ENCODE results near the gene GRAMD2B. TPM values are rescaled to one million over a fixed set of nuclear protein-coding genes. Genes with fewer than 3 reads are reported as not detected.

GRAMD2B gene
- total RNA-seq, 2 donors from 2014 or later, result 12.7 to 15.7 TPM

DNA sequence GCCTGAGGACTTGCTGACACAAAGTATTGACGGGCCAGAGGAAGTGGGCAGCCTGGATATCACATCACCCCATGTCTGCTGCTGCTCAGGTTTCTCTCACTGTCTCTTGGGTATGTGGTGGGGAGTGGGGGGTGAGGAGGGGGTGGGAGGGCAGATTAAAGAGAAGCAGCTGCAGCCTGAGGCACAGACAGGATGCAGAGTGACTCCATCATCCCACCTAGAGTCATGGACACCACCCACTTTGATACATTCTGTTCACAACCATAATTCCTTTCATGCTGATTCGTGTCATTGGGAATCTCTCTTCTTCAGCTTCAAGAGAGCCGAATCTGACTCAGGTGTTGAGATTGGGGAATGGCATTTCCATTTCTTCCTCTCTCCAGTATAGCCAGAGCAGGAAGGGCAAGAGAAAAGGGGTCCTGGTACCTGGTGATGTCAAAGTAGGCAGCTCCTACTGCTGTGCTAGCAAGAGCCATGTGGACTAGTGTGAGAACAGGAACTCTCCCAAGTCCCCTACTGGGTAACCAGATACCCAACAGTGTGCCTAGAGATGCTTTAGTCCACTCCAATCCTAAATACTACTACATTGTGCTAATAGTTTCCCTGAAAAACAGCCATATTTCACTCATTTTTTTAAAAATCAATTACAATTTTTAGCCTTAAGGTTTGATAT is 22.4 kb downstream of the GRAMD2B start:
- peak overlapping the region; percentile 93 for H3K27ac Mint-ChIP-seq
- ATAC-seq (replicated peaks in 1 of 2), result no peak
- H3K27me3 Mint-ChIP-seq (ENCODE audit: low read depth), result no peaks in the 10 kb centered on the region
- DNase-seq, result no peak
- peaks cover 0 to 2% of the 10 kb centered on the region in 2 donors for H3K9me3 Mint-ChIP-seq
- peak overlapping the region; percentile 24 to 80 for H3K4me3 Mint-ChIP-seq
- H3K4me1 Mint-ChIP-seq (ENCODE audit: low read depth), result peaks cover 93% of the 10 kb centered on the region
- peaks cover 0 to 1% of the 10 kb centered on the region in 2 donors for H3K36me3 Mint-ChIP-seq (ENCODE audit: insufficient read depth in 2 of 2)

- ATAC-seq (replicated peaks in 1 of 2) (peak; percentile 72 to 76), DNase-seq (peak; percentile 64 to 81)
- Mint-ChIP-seq H3K4me3 (peak overlapping the region; percentile 68 to 80), H3K9me3 (peaks cover 0 to 2% of the 10 kb centered on the region in 2 donors), H3K27me3 (ENCODE audit: low read depth) (no peaks in the 10 kb centered on the region), H3K4me1 (ENCODE audit: low read depth) (peaks cover 98% of the 10 kb centered on the region), H3K36me3 (ENCODE audit: insufficient read depth in 2 of 2) (peaks cover 0 to 1% of the 10 kb centered on the region in 2 donors), H3K27ac (peak overlapping the region; percentile 93)
These were observed 23.5 kb downstream of the GRAMD2B start for GRCh38 chr5:126446498-126447224.

- no peak for DNase-seq
- Mint-ChIP-seq H3K4me1 (ENCODE audit: low read depth) (peaks cover 100% of the 10 kb centered on the region), H3K27me3 (ENCODE audit: low read depth) (no peaks in the 10 kb centered on the region), H3K27ac (peak overlapping the region; percentile 59), H3K4me3 (peak overlapping the region; percentile 7 to 65), H3K9me3 (peaks cover 2% of the 10 kb centered on the region in 2 donors), H3K36me3 (ENCODE audit: insufficient read depth in 2 of 2) (peaks cover 2 to 5% of the 10 kb centered on the region in 2 donors)
- ATAC-seq (replicated peaks in 1 of 2), result no peak
These were observed 25.5 kb downstream of the GRAMD2B start for GRCh38 chr5:126448720-126449119.

- peaks cover 2% of the 10 kb centered on the region in 2 donors for H3K9me3 Mint-ChIP-seq
- H3K4me3 Mint-ChIP-seq, result peak overlapping the region; percentile 93 to 98
These were observed 26.6 kb downstream of the GRAMD2B start for GRCh38 chr5:126449751-126450271.

DNA sequence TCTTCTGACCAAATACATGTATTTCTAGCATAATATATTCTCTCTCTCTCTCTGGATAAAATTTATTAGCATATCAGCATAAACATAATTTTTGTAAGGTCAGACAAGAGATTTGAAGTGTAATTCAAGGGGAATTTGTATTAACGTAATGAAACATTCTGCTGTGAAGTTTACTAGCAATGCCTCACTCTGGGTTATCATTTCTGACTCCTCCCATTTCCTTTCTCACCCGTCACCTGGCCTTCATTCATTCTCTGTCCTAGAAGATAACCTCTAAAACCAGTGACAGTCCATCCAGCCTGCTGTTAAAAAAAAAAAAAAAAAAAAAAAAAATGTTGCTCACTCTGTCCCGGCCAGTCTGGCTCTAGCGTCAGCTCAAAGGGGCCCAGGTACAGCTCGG is 27.1 kb downstream of the GRAMD2B start:
- ATAC-seq (replicated peaks in 1 of 2) (peak; percentile 39 to 49), DNase-seq (peak; percentile 27 to 37)
- H3K9me3 Mint-ChIP-seq, result peaks cover 0 to 2% of the 10 kb centered on the region in 2 donors
- peaks cover 83% of the 10 kb centered on the region for H3K4me1 Mint-ChIP-seq (ENCODE audit: low read depth)
- peak overlapping the region; percentile 99 for H3K27ac Mint-ChIP-seq
- peaks cover 2 to 6% of the 10 kb centered on the region in 2 donors for H3K36me3 Mint-ChIP-seq (ENCODE audit: insufficient read depth in 2 of 2)
- H3K27me3 Mint-ChIP-seq (ENCODE audit: low read depth), result no peaks in the 10 kb centered on the region
- H3K4me3 Mint-ChIP-seq, result peak overlapping the region; percentile 93 to 98

More at GRCh38 chr5:126449751-126450271, 26.6 kb downstream of the GRAMD2B start:
- Mint-ChIP-seq H3K4me1 (ENCODE audit: low read depth) (peaks cover 89% of the 10 kb centered on the region), H3K27me3 (ENCODE audit: low read depth) (no peaks in the 10 kb centered on the region), H3K27ac (peak overlapping the region; percentile 99), H3K36me3 (ENCODE audit: insufficient read depth in 2 of 2) (peaks cover 2 to 6% of the 10 kb centered on the region in 2 donors)
- ATAC-seq (replicated peaks in 1 of 2) (peak; percentile 89 to 90), DNase-seq (peak; percentile 72 to 81)

- DNase-seq (no peak), ATAC-seq (replicated peaks in 1 of 2) (no peak)
- H3K27ac Mint-ChIP-seq, result no peak overlapping the region
- H3K4me1 Mint-ChIP-seq (ENCODE audit: low read depth), result peaks cover 78% of the 10 kb centered on the region
- no peaks in the 10 kb centered on the region for H3K27me3 Mint-ChIP-seq (ENCODE audit: low read depth)
- H3K4me3 Mint-ChIP-seq, result peak overlapping the region; percentile 93 to 98
- peaks cover 2 to 6% of the 10 kb centered on the region in 2 donors for H3K36me3 Mint-ChIP-seq (ENCODE audit: insufficient read depth in 2 of 2)
- peaks cover 0 to 2% of the 10 kb centered on the region in 2 donors for H3K9me3 Mint-ChIP-seq
These were observed 27.7 kb downstream of the GRAMD2B start for GRCh38 chr5:126450907-126451306.

DNA sequence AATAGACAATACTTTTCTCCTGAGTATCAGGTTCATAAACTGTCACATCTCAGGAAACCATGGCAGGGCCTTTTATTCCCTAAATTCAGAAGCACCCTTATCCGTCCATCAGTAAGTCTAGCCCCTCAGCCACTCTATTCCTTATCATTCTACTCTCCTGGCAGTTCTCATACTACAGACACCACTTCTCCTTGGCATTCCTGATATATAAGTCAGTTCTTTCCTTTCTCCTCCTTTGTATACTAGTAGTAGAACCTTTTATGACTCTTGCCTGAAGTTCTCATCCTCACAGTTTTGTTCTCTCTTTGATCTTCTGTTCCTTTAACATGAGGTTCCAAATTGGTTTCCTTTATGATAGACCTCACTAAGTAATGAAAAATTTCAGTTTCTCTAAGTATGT is 29.3 kb downstream of the GRAMD2B start:
- ATAC-seq (replicated peaks in 1 of 2) (no peak), DNase-seq (no peak)
- Mint-ChIP-seq H3K27ac (peak overlapping the region; percentile 26), H3K36me3 (ENCODE audit: insufficient read depth in 2 of 2) (peaks cover 2 to 6% of the 10 kb centered on the region in 2 donors), H3K9me3 (peaks cover 0 to 2% of the 10 kb centered on the region in 2 donors), H3K4me1 (ENCODE audit: low read depth) (peaks cover 62% of the 10 kb centered on the region), H3K27me3 (ENCODE audit: low read depth) (no peaks in the 10 kb centered on the region), H3K4me3 (peak overlapping the region in 1 of 2 donors; percentile 5)

DNA sequence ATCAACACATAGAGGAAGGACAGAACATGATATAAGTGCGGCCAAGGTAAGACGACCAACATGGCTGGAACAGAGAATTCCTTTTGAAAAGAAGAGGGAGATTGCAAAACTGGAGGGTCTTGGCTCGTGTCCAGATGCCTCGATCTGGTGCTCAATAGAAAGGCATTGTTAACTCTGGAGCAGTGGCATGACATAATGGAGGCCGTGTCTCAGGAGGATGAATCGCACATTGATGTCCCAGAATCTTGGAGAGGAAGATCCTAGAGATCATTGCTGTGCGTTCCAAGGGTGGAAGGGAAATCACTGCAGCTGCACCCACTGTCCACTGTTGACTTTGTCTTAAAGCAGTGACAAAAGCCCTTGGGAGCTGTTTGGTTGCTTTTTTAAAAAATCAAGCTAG is 30.9 kb downstream of the GRAMD2B start:
- ATAC-seq (replicated peaks in 1 of 2), result no peak
- Mint-ChIP-seq H3K4me3 (no peak overlapping the region), H3K36me3 (ENCODE audit: insufficient read depth in 2 of 2) (peaks cover 2 to 6% of the 10 kb centered on the region in 2 donors), H3K27me3 (ENCODE audit: low read depth) (no peaks in the 10 kb centered on the region), H3K4me1 (ENCODE audit: low read depth) (peaks cover 46% of the 10 kb centered on the region), H3K27ac (no peak overlapping the region), H3K9me3 (peaks cover 0 to 2% of the 10 kb centered on the region in 2 donors)
- no peak for DNase-seq

- DNase-seq (no peak), ATAC-seq (replicated peaks in 1 of 2) (no peak)
- peaks cover 41% of the 10 kb centered on the region for H3K4me1 Mint-ChIP-seq (ENCODE audit: low read depth)
- peaks cover 2 to 6% of the 10 kb centered on the region in 2 donors for H3K36me3 Mint-ChIP-seq (ENCODE audit: insufficient read depth in 2 of 2)
- no peak overlapping the region for H3K4me3 Mint-ChIP-seq
- no peak overlapping the region for H3K27ac Mint-ChIP-seq
- no peaks in the 10 kb centered on the region for H3K27me3 Mint-ChIP-seq (ENCODE audit: low read depth)
- peaks cover 0 to 2% of the 10 kb centered on the region in 2 donors for H3K9me3 Mint-ChIP-seq
These were observed 31.3 kb downstream of the GRAMD2B start for GRCh38 chr5:126454535-126454934.

DNA sequence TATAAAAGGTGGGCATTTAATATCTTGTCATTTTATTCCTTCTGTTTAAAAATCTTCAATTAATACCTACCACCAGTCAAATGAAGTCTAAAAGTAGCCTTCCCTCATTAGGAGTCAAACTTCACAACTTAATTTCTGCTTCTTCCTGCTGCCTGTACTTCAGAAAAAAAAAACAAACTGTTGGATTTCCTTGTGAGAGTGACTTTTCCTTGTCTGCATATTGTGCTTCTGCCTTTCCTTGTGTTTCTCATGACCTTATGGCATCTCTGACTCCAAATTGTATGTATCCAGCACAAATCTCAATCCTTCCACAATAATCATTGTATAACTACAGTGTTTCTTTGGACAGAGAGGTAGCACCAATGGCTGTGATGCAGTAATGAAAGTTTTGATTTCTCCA is 32.1 kb downstream of the GRAMD2B start:
- Mint-ChIP-seq H3K27me3 (ENCODE audit: low read depth) (no peaks in the 10 kb centered on the region), H3K36me3 (ENCODE audit: insufficient read depth in 2 of 2) (peaks cover 2 to 6% of the 10 kb centered on the region in 2 donors), H3K4me1 (ENCODE audit: low read depth) (peaks cover 34% of the 10 kb centered on the region), H3K27ac (no peak overlapping the region), H3K4me3 (no peak overlapping the region), H3K9me3 (peaks cover 0 to 2% of the 10 kb centered on the region in 2 donors)
- ATAC-seq (replicated peaks in 1 of 2) (no peak), DNase-seq (no peak)

- Mint-ChIP-seq H3K36me3 (ENCODE audit: insufficient read depth in 2 of 2) (peaks cover 2 to 6% of the 10 kb centered on the region in 2 donors), H3K27ac (no peak overlapping the region), H3K9me3 (peaks cover 0 to 2% of the 10 kb centered on the region in 2 donors), H3K27me3 (ENCODE audit: low read depth) (no peaks in the 10 kb centered on the region), H3K4me3 (no peak overlapping the region), H3K4me1 (ENCODE audit: low read depth) (peaks cover 34% of the 10 kb centered on the region)
- DNase-seq, result no peak
- ATAC-seq (replicated peaks in 1 of 2), result no peak
These were observed 32.5 kb downstream of the GRAMD2B start for GRCh38 chr5:126455728-126456127.

- ATAC-seq (replicated peaks in 1 of 2), result no peak
- Mint-ChIP-seq H3K36me3 (ENCODE audit: insufficient read depth in 2 of 2) (peaks cover 2 to 6% of the 10 kb centered on the region in 2 donors), H3K27me3 (ENCODE audit: low read depth) (no peaks in the 10 kb centered on the region), H3K4me1 (ENCODE audit: low read depth) (peaks cover 32% of the 10 kb centered on the region), H3K27ac (peak overlapping the region; percentile 66), H3K4me3 (no peak overlapping the region), H3K9me3 (peaks cover 0 to 2% of the 10 kb centered on the region in 2 donors)
- DNase-seq, result no peak
These were observed 33.1 kb downstream of the GRAMD2B start for GRCh38 chr5:126456217-126456820.

DNA sequence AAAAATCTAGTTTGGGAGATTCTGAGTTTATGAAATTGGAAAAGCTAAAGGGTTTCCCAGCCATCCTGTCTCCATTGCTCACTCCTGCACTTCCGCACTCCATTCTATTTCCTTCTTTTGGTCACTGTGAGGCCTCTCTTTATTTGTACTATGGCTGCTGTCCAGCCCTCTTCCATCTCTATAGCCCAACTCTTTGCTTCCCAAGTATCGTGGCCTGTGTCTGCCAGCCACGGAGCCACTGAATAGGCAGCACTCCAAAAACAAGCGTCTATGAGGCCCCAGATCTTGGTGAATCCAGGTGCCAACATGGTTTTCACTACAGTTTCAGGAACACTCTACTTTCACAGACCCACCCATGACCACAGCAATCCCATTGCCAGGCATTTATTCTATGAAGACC is 37.2 kb downstream of the GRAMD2B start:
- no peaks in the 10 kb centered on the region for H3K9me3 Mint-ChIP-seq
- no peak overlapping the region for H3K27ac Mint-ChIP-seq
- no peaks in the 10 kb centered on the region for H3K27me3 Mint-ChIP-seq (ENCODE audit: low read depth)
- no peaks in the 10 kb centered on the region for H3K36me3 Mint-ChIP-seq (ENCODE audit: insufficient read depth in 2 of 2)
- no peak overlapping the region for H3K4me3 Mint-ChIP-seq
- H3K4me1 Mint-ChIP-seq (ENCODE audit: low read depth), result peaks cover 32% of the 10 kb centered on the region
- ATAC-seq (replicated peaks in 1 of 2) (no peak), DNase-seq (no peak)

Data from activated T-cell treated with anti-CD3 and anti-CD28 coated beads, Interleukin-2, amount 50 U/mL, for 72 hours (primary cell).